GM20000 (cell line): ENCODE data around the gene GRIK4.
"Not testable (repeated sequence)": the region's sequence is repeated elsewhere in the genome, so short reads cannot be mapped to it uniquely, and the experiment has no call there.

Experiments
- DNase-seq: peaks from one replicate; pipeline ENCODE4 v3.0.0; 2012; ENCODE audit warnings: low spot score
- TF ChIP-seq, protein P1 (sequence below): IDR thresholded peaks from 2 replicates; pipeline ENCODE4 v1.5.1; 2012; ENCODE audit warnings: mild to moderate bottlenecking, control low read depth; ENCODE audit errors: extremely low read depth, missing control alignments

Gene GRIK4

DNA sequence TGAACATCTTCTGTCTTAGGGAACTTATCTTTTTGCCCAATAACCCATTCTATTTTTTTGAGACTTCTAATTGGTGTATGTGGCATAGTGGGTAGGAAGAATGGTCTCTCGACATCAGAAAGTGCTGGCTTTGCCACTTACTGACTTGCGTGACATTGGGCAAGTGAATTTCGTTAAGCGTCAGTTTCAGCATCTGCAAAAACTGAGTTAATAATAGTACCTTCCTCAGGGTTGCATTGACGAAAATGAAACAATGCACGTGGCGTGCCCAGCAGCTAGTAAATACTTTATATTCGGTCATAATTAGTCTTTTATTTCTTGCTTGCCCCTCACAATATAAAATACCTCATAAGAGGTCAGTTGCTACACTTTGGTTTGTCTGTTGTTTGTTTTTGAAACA, 12.5 kb upstream of the GRIK4 start:
- TF ChIP-seq, protein P1, sequence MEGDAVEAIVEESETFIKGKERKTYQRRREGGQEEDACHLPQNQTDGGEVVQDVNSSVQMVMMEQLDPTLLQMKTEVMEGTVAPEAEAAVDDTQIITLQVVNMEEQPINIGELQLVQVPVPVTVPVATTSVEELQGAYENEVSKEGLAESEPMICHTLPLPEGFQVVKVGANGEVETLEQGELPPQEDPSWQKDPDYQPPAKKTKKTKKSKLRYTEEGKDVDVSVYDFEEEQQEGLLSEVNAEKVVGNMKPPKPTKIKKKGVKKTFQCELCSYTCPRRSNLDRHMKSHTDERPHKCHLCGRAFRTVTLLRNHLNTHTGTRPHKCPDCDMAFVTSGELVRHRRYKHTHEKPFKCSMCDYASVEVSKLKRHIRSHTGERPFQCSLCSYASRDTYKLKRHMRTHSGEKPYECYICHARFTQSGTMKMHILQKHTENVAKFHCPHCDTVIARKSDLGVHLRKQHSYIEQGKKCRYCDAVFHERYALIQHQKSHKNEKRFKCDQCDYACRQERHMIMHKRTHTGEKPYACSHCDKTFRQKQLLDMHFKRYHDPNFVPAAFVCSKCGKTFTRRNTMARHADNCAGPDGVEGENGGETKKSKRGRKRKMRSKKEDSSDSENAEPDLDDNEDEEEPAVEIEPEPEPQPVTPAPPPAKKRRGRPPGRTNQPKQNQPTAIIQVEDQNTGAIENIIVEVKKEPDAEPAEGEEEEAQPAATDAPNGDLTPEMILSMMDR, result no peak
- no peak for DNase-seq

DNA sequence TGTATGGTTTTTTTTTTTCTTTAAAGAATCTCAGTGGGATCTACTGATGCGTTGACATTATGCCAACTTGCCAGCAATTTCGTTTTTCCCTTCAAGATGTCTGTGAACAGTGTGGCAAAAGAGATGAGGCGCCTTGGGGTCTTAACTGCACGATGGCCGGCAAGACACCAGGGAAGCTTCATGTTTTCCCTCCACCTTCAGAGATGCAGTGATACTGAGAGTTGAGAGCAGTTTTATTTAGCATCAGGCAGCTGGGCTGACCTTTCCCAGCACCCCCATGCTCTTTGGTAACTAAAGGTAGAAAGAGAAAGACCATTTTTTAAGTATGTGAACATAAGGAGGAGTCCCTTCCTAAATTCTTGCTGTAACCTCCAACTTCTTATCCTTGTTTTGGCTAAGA, 11.7 kb upstream of the GRIK4 start:
- DNase-seq, result no peak
- TF ChIP-seq, protein P1, result no peak

GRCh38 chr11:120500414-120501071, 11.0 kb upstream of the GRIK4 start:
- TF ChIP-seq, protein P1, result no peak
- no peak for DNase-seq

GRCh38 chr11:120501440-120501839, 10.1 kb upstream of the GRIK4 start:
- DNase-seq, result no peak
- TF ChIP-seq, protein P1, result no peak

GRCh38 chr11:120501976-120502755, 9.4 kb upstream of the GRIK4 start:
- TF ChIP-seq, protein P1, result no peak

GRCh38 chr11:120503529-120503928, 8.0 kb upstream of the GRIK4 start:
- not testable (repeated sequence) for DNase-seq

More at GRCh38 chr11:120501976-120502755, 9.4 kb upstream of the GRIK4 start:
- no peak for DNase-seq

DNA sequence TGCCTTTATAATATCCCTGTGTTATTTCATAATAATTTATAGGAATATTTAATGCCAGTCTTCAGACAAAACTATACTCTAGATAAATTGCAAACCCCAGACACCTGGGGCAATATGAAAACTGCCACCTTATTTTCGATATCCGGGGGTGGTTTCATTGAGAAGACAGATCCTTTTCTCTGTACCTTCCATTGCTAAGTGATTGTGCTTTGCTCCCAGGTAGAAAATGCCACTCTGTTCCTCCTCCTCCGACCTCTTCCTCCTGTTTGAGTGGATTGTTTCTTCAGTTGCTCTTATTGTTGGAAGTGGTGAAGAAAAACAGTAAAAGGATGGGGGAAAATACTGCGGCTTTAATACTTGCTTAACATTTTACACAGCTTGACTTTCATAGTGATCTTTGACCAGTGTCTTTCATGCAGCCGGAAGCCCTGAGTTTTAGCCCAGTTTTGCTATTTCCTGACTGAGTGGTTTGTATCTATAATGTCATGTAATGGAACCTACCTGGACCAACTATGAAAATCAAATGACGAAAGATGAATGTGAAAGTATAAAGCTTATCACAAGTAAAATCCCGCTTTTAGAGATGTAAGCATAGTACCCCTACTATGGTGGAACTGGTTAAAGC, 5.6 kb upstream of the GRIK4 start:
- no peak for DNase-seq
- TF ChIP-seq, protein P1, result no peak
